Neural progenitor cell (in vitro differentiated cells): Measurements from ENCODE around the gene CDH2. TPM values are rescaled to one million over a fixed set of nuclear protein-coding genes. Genes with fewer than 3 reads are reported as not detected.

Experiments
- DNase-seq: peaks from one replicate; pipeline ENCODE4 v3.0.0-alpha.2; 2016; ENCODE audit warnings: low spot score
- H2AFZ ChIP-seq: fragments of 200-600 bp; sonication (generic); replicated peaks from 2 replicates; pipeline ENCODE4 v1.6.1; 2016; ENCODE audit warnings: antibody characterized with exemption
- H3F3A ChIP-seq: fragments of 200-600 bp; sonication (generic); 2 replicates; pipeline ENCODE4 v1.6.1; 2016; ENCODE audit warnings: antibody characterized with exemption, low read depth
- H3K27ac ChIP-seq: fragments of 200-600 bp; sonication (generic); 2 replicates; pipeline ENCODE4 v1.5.1; 2016; ENCODE audit warnings: mild to moderate bottlenecking
- H3K27me3 ChIP-seq: fragments of 200-600 bp; sonication (generic); 2 replicates; pipeline ENCODE4 v1.6.1; 2016; ENCODE audit warnings: mild to moderate bottlenecking, moderate library complexity
- H3K36me3 ChIP-seq: fragments of 200-600 bp; sonication (generic); 2 replicates; pipeline ENCODE4 v1.5.1; 2016
- H3K4me1 ChIP-seq: fragments of 200-600 bp; sonication (generic); 2 replicates; pipeline ENCODE4 v1.6.1; 2016; ENCODE audit warnings: mixed run types
- H3K4me2 ChIP-seq: fragments of 200-600 bp; sonication (generic); 2 replicates; pipeline ENCODE4 v1.6.1; 2016
- H3K4me3 ChIP-seq: fragments of 200-600 bp; sonication (generic); 2 replicates; pipeline ENCODE4 v1.5.1; 2016
- H3K79me2 ChIP-seq: fragments of 200-600 bp; sonication (generic); 2 replicates; pipeline ENCODE4 v1.6.1; 2016; ENCODE audit warnings: low read depth
- H3K9ac ChIP-seq: fragments of 200-600 bp; sonication (generic); 2 replicates; pipeline ENCODE4 v1.6.1; 2016
- H3K9me3 ChIP-seq: fragments of 200-600 bp; sonication (generic); 2 replicates; pipeline ENCODE4 v1.5.1; 2016; ENCODE audit warnings: low read depth
- H4K20me1 ChIP-seq: fragments of 200-600 bp; sonication (generic); 2 replicates; pipeline ENCODE4 v1.6.1; 2016; ENCODE audit warnings: low read depth
- H3K27ac Mint-ChIP-seq: 3 replicates; pipeline ENCODE4 v1.8.0; 2021; ENCODE audit warnings: mixed read lengths
- H3K27me3 Mint-ChIP-seq: 2 replicates; pipeline ENCODE4 v1.8.0; 2022; ENCODE audit warnings: low read depth, mild to moderate bottlenecking, inconsistent platforms, moderate library complexity, mixed read lengths; ENCODE audit not compliant: insufficient read depth
- H3K36me3 Mint-ChIP-seq: 3 replicates; pipeline ENCODE4 v1.8.0; 2021; ENCODE audit warnings: mixed read lengths
- H3K4me1 Mint-ChIP-seq: 3 replicates; pipeline ENCODE4 v1.8.0; 2021; ENCODE audit warnings: mixed read lengths
- H3K4me3 Mint-ChIP-seq: 3 replicates; pipeline ENCODE4 v1.8.0; 2021; ENCODE audit warnings: mild to moderate bottlenecking, moderate library complexity, mixed read lengths
- H3K9me3 Mint-ChIP-seq: 3 replicates; pipeline ENCODE4 v1.8.0; 2020; ENCODE audit warnings: mixed read lengths
- EZH2 ChIP-seq: fragments of 200-600 bp; sonication (generic); IDR thresholded peaks from 2 replicates; pipeline ENCODE4 v1.6.1; 2017; ENCODE audit warnings: antibody characterized with exemption, mild to moderate bottlenecking, moderate library complexity
- EZH2phosphoT487 ChIP-seq: fragments of 200-600 bp; sonication (generic); IDR thresholded peaks from 2 replicates; pipeline ENCODE4 v1.6.1; 2017; ENCODE audit warnings: antibody characterized with exemption
- total RNA-seq: library from RNA; depleted of rRNA; stranded (reverse); fragments of >200 nt; gene quantifications from 2 replicates; pipeline ENCODE4 v1.2.3, GENCODE V29; 2015; ENCODE audit warnings: low replicate concordance
- TF ChIP-seq, protein P1 (sequence below): fragments of 200-600 bp; sonication (generic); IDR thresholded peaks from 2 replicates; pipeline ENCODE4 v1.5.1; 2017; ENCODE audit warnings: antibody characterized with exemption, mild to moderate bottlenecking

The CDH2 gene
- total RNA-seq, 1 donor from 2014 or later: 459 TPM

DNA sequence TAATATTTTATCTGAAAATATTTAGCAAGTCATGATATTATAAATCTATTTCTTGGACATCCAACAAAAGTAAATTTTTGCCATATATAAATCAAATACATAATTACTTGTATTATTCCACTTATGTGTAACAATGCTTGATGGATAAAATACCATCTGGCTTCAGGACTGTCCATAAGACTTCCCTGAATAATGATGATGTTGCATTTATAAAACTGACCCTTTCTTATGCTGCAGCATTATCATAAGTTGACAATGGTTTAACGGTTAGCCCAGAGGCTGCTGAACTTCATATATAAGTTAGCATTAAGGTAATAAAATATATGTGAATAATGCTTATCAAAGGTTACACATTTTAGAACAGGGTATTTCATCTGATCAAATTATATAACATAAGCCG lies 95.4 kb downstream of the CDH2 start:
- Histone ChIP-seq H3K27ac (no peak overlapping the region), H3F3A (peaks cover 25% of the 10 kb centered on the region), H3K4me1 (peaks cover 72% of the 10 kb centered on the region), H3K4me2 (no peak overlapping the region), H3K36me3 (no peaks in the 10 kb centered on the region), H3K27me3 (no peaks in the 10 kb centered on the region), H3K9me3 (no peaks in the 10 kb centered on the region), H3K9ac (no peak overlapping the region), H3K79me2 (peaks cover 99% of the 10 kb centered on the region), H2AFZ (no peak overlapping the region), H3K4me3 (no peak overlapping the region), H4K20me1 (peaks cover 98% of the 10 kb centered on the region)
- Mint-ChIP-seq H3K27ac (no peak overlapping the region), H3K4me3 (no peak overlapping the region), H3K4me1 (peaks cover 72% of the 10 kb centered on the region), H3K9me3 (no peaks in the 10 kb centered on the region), H3K36me3 (peaks cover 10% of the 10 kb centered on the region), H3K27me3 (no peaks in the 10 kb centered on the region)
- DNase-seq: no peak
- no peak for TF ChIP-seq EZH2phosphoT487
- TF ChIP-seq, protein P1, sequence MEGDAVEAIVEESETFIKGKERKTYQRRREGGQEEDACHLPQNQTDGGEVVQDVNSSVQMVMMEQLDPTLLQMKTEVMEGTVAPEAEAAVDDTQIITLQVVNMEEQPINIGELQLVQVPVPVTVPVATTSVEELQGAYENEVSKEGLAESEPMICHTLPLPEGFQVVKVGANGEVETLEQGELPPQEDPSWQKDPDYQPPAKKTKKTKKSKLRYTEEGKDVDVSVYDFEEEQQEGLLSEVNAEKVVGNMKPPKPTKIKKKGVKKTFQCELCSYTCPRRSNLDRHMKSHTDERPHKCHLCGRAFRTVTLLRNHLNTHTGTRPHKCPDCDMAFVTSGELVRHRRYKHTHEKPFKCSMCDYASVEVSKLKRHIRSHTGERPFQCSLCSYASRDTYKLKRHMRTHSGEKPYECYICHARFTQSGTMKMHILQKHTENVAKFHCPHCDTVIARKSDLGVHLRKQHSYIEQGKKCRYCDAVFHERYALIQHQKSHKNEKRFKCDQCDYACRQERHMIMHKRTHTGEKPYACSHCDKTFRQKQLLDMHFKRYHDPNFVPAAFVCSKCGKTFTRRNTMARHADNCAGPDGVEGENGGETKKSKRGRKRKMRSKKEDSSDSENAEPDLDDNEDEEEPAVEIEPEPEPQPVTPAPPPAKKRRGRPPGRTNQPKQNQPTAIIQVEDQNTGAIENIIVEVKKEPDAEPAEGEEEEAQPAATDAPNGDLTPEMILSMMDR: no peak
- TF ChIP-seq EZH2: no peak

DNA sequence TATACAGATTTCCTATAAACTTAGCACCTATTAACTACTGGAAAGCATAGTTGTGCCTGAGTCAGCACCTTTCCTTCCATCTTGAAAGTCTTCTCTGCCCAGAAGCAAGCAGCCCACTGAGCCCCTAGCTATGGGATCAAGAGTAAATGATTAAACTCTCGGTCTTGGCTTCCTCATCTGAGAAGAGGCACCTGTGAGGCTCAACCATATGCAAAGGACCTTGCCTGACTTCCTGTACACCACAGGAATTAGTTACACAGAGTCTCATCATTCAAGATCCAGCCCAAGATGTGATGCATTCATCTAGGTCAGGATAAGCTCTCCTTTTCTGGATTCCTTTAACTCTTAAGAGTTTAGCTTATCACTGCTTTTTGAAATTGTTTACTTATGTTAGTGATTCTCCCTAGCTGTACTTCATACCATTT lies 96.0 kb downstream of the CDH2 start:
- Histone ChIP-seq H3K4me3 (no peak overlapping the region), H3K4me1 (peaks cover 67% of the 10 kb centered on the region), H3K27ac (no peak overlapping the region), H3K79me2 (peaks cover 99% of the 10 kb centered on the region), H3K9ac (no peak overlapping the region), H3F3A (peaks cover 19% of the 10 kb centered on the region), H3K9me3 (no peaks in the 10 kb centered on the region), H3K27me3 (no peaks in the 10 kb centered on the region), H3K36me3 (no peaks in the 10 kb centered on the region), H4K20me1 (peaks cover 98% of the 10 kb centered on the region), H2AFZ (no peak overlapping the region), H3K4me2 (no peak overlapping the region)
- peaks cover 69% of the 10 kb centered on the region for H3K4me1 Mint-ChIP-seq
- no peaks in the 10 kb centered on the region for H3K9me3 Mint-ChIP-seq
- peaks cover 11% of the 10 kb centered on the region for H3K36me3 Mint-ChIP-seq
- H3K27ac Mint-ChIP-seq: no peak overlapping the region
- DNase-seq: no peak
- no peak overlapping the region for H3K4me3 Mint-ChIP-seq
- no peak for TF ChIP-seq EZH2
- no peak for TF ChIP-seq EZH2phosphoT487
- H3K27me3 Mint-ChIP-seq: no peaks in the 10 kb centered on the region

DNA sequence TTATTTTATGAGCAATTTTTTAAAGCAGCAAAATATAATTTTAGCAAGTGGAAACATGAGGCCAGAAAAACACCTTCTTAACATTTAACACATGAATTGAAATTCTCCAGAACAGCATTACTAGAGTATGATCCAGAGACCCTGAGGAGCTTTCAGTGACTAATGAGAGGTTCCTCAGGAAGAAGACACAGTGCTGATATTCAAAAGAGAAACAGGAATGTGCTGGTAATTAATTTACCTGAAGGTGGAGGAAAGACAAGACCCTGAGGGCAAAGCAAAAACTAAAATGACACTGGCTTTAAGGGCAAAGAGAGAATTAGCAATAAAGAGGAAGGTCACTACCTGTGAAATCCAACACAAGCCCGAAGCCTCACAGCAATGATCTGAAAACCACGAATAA lies 97.0 kb downstream of the CDH2 start:
- Histone ChIP-seq H3K4me1 (peaks cover 62% of the 10 kb centered on the region), H3K36me3 (no peaks in the 10 kb centered on the region), H3K9me3 (no peaks in the 10 kb centered on the region), H3K4me3 (no peak overlapping the region), H3K27me3 (no peaks in the 10 kb centered on the region), H3K27ac (peak overlapping the region; percentile 35), H2AFZ (no peak overlapping the region), H3K4me2 (peak overlapping the region; percentile 18), H3K79me2 (peaks cover 99% of the 10 kb centered on the region), H3K9ac (no peak overlapping the region), H3F3A (peaks cover 11% of the 10 kb centered on the region), H4K20me1 (peaks cover 98% of the 10 kb centered on the region)
- Mint-ChIP-seq H3K9me3 (no peaks in the 10 kb centered on the region), H3K27ac (no peak overlapping the region), H3K27me3 (no peaks in the 10 kb centered on the region), H3K4me3 (no peak overlapping the region), H3K4me1 (peaks cover 67% of the 10 kb centered on the region), H3K36me3 (peaks cover 12% of the 10 kb centered on the region)
- DNase-seq: no peak
- TF ChIP-seq EZH2phosphoT487 (no peak), EZH2 (no peak)
- TF ChIP-seq, protein P1: no peak

DNA sequence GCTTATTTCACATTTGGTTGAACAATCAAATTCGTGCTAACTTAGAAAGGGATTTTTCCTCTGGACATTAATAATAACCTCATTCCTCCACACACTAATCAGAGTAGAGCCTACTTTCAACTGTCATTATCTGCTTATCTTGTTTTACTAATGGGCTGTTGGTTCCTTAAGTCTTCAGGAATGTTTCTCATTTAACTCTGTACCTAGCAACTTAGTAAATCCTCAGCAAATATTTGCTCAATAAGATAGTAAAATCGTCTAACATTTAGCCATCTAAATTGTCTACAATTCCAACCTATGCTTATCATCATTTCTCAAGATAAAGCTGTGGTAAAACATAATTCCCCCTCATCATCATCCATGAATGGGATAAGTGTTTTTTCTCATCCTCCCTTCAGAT lies 98.1 kb downstream of the CDH2 start:
- no peak overlapping the region for H2AFZ ChIP-seq
- H3K27ac ChIP-seq: peak overlapping the region; percentile 48
- Mint-ChIP-seq H3K27ac (peak overlapping the region; percentile 22), H3K27me3 (no peaks in the 10 kb centered on the region), H3K36me3 (peaks cover 15% of the 10 kb centered on the region), H3K4me1 (peaks cover 57% of the 10 kb centered on the region), H3K4me3 (no peak overlapping the region), H3K9me3 (no peaks in the 10 kb centered on the region)
- no peaks in the 10 kb centered on the region for H3K36me3 ChIP-seq
- H3K4me3 ChIP-seq: no peak overlapping the region
- no peak for DNase-seq
- peaks cover 98% of the 10 kb centered on the region for H4K20me1 ChIP-seq
- H3K9ac ChIP-seq: no peak overlapping the region
- H3K79me2 ChIP-seq: peaks cover 99% of the 10 kb centered on the region
- H3K4me2 ChIP-seq: no peak overlapping the region
- no peaks in the 10 kb centered on the region for H3K9me3 ChIP-seq
- no peaks in the 10 kb centered on the region for H3K27me3 ChIP-seq
- H3K4me1 ChIP-seq: peaks cover 53% of the 10 kb centered on the region
- peaks cover 5% of the 10 kb centered on the region for H3F3A ChIP-seq
- no peak for TF ChIP-seq EZH2phosphoT487
- TF ChIP-seq EZH2: no peak
- TF ChIP-seq, protein P1: no peak
